ENCODE results near the gene SSPN.

The SSPN gene

GRCh38 chr12:26239122-26239851, 43.9 kb downstream of the SSPN start:
- no peak overlapping the region for H3K27ac ChIP-seq

GRCh38 chr12:26239852-26240815, 44.8 kb downstream of the SSPN start:
- TF ChIP-seq ZFX (IDR thresholded peaks at IDR 0.05): no peak
- no peak for TF ChIP-seq CTCF (conservative IDR thresholded peaks at IDR 0.05)
- no peak overlapping the region for H3K27ac ChIP-seq

More at GRCh38 chr12:26239122-26239851, 43.9 kb downstream of the SSPN start:
- TF ChIP-seq ZFX (IDR thresholded peaks at IDR 0.05) (no peak), CTCF (conservative IDR thresholded peaks at IDR 0.05) (no peak)

GRCh38 chr12:26241080-26241479, 45.7 kb downstream of the SSPN start:
- no peak overlapping the region for H3K27ac ChIP-seq

GRCh38 chr12:26242683-26243082, 47.3 kb downstream of the SSPN start:
- H3K27ac ChIP-seq: no peak overlapping the region; the same call in 1 of the 2 replicates
- TF ChIP-seq CTCF (conservative IDR thresholded peaks at IDR 0.05) (no peak), ZFX (IDR thresholded peaks at IDR 0.05) (no peak)

More at GRCh38 chr12:26241080-26241479, 45.7 kb downstream of the SSPN start:
- TF ChIP-seq ZFX (IDR thresholded peaks at IDR 0.05) (no peak), CTCF (conservative IDR thresholded peaks at IDR 0.05) (no peak)

- no peak overlapping the region for H3K27ac ChIP-seq
- TF ChIP-seq ZFX (IDR thresholded peaks at IDR 0.05): no peak
- no peak for TF ChIP-seq CTCF (conservative IDR thresholded peaks at IDR 0.05)
Measured at GRCh38 chr12:26244503-26244902, 49.1 kb downstream of the SSPN start.

- H3K27ac ChIP-seq: no peak overlapping the region
Measured at GRCh38 chr12:26245175-26245942, 50.0 kb downstream of the SSPN start.

More at GRCh38 chr12:26245175-26245942, 50.0 kb downstream of the SSPN start:
- TF ChIP-seq ZFX (IDR thresholded peaks at IDR 0.05) (no peak), CTCF (conservative IDR thresholded peaks at IDR 0.05) (no peak)
